GM12892 (cell line): ENCODE results near the gene HSD17B4.

Source experiments
- POLR2A ChIP-seq: IDR thresholded peaks from 2 replicates; pipeline ENCODE4 v1.6.1; 2011; ENCODE audit warnings: low read depth, low read length, control low read depth
- POLR2AphosphoS5 ChIP-seq: IDR thresholded peaks from 2 replicates; pipeline ENCODE4 v1.6.1; 2011; ENCODE audit warnings: low read depth, low read length, control low read depth
- TAF1 ChIP-seq: IDR thresholded peaks from 2 replicates; pipeline ENCODE4 v1.6.1; 2011; ENCODE audit warnings: low read depth, mild to moderate bottlenecking, control low read depth, low read length, borderline replicate concordance

- TF ChIP-seq POLR2A (no peak), POLR2AphosphoS5 (no peak), TAF1 (no peak)
These were observed 2.4 kb upstream of the HSD17B4 start for GRCh38 chr5:119449882-119450281.
